HK-2 (cell line): ENCODE measurements around the gene HEG1.
A peak's percentile ranks its signal among the peaks of the same experiment; 100 is the strongest.

Experiments used
- DNase-seq: peaks from one replicate; pipeline ENCODE4 v3.0.0-alpha.2; 2018; ENCODE audit not compliant: unreplicated experiment

HEG1 gene

GRCh38 chr3:125069452-125069851, 13.7 kb upstream of the HEG1 start:
- DNase-seq: no peak

- no peak for DNase-seq
These were observed 12.5 kb upstream of the HEG1 start for GRCh38 chr3:125068265-125068664.

GRCh38 chr3:125067225-125067624, 11.4 kb upstream of the HEG1 start:
- no peak for DNase-seq

GRCh38 chr3:125062904-125063618, 7.3 kb upstream of the HEG1 start:
- DNase-seq: peak; percentile 90

- DNase-seq: no peak
These were observed 5.8 kb upstream of the HEG1 start for GRCh38 chr3:125061646-125062045.

- DNase-seq: no peak
These were observed 5.4 kb upstream of the HEG1 start for GRCh38 chr3:125061170-125061569.

- no peak for DNase-seq
These were observed 3.9 kb upstream of the HEG1 start for GRCh38 chr3:125059488-125060245.

- no peak for DNase-seq
These were observed 3.2 kb upstream of the HEG1 start for GRCh38 chr3:125058959-125059358.

GRCh38 chr3:125058529-125058928, 2.7 kb upstream of the HEG1 start:
- no peak for DNase-seq

GRCh38 chr3:125057186-125057850, 1.5 kb upstream of the HEG1 start:
- DNase-seq: no peak

- DNase-seq: no peak
These were observed 375 bp downstream of the HEG1 start for GRCh38 chr3:125055331-125055912.

GRCh38 chr3:125054449-125055329, 1.1 kb downstream of the HEG1 start:
- peak; percentile 39 for DNase-seq

- no peak for DNase-seq
These were observed 1.7 kb downstream of the HEG1 start for GRCh38 chr3:125054062-125054448.

- no peak for DNase-seq
These were observed 2.5 kb downstream of the HEG1 start for GRCh38 chr3:125053304-125053699.

- no peak for DNase-seq
These were observed 3.0 kb downstream of the HEG1 start for GRCh38 chr3:125052624-125053303.

- DNase-seq: peak; percentile 38
These were observed 3.8 kb downstream of the HEG1 start for GRCh38 chr3:125051715-125052581.

GRCh38 chr3:125051205-125051604, 4.6 kb downstream of the HEG1 start:
- DNase-seq: no peak

GRCh38 chr3:125050488-125051090, 5.2 kb downstream of the HEG1 start:
- no peak for DNase-seq

GRCh38 chr3:125048282-125048681, 7.5 kb downstream of the HEG1 start:
- DNase-seq: no peak
